NB4 (cell line): ENCODE results near the gene BANP.
"Not testable (repeated sequence)": the region's sequence is repeated elsewhere in the genome, so short reads cannot be mapped to it uniquely, and the experiment has no call there.

Experiments
- CTCF ChIP-seq: IDR thresholded peaks from one replicate; pipeline ENCODE4 v1.5.1; 2012; ENCODE audit warnings: low read depth, low read length
- MYC ChIP-seq: IDR thresholded peaks from 2 replicates; pipeline ENCODE4 v1.6.1; 2011; ENCODE audit warnings: low read depth, low read length
- POLR2A ChIP-seq: IDR thresholded peaks from 2 replicates; pipeline ENCODE4 v1.6.1; 2011; ENCODE audit warnings: mild to moderate bottlenecking; ENCODE audit not compliant: insufficient read length; ENCODE audit errors: extremely low read depth

GRCh38 chr16:88096659-88097058 lies 145.4 kb downstream of the BANP start:
- not testable (repeated sequence) for TF ChIP-seq POLR2A, MYC, CTCF
